OCI-LY7 (cell line): Measurements from ENCODE around the gene U2SURP. TPM values are rescaled to one million over a fixed set of nuclear protein-coding genes. Genes with fewer than 3 reads are reported as not detected.
"Not testable (repeated sequence)": the region's sequence is repeated elsewhere in the genome, so short reads cannot be mapped to it uniquely, and the experiment has no call there.

Experiments used
- BruUV-seq: library from RNA; stranded (reverse); fragments of 400-500 nt; replicated peaks from 2 replicates; lab custom pipeline; 2021; lab: Mats Ljungman, UMichigan
- CTCF ChIA-PET: fragments of 300-600 bp; sonication (Branson Sonifier 250); formaldehyde crosslinking; loops from one replicate; lab custom pipeline; 2022; ENCODE audit warnings: antibody characterized with exemption; ENCODE audit not compliant: unreplicated experiment; lab: Charles Lee
- POLR2A ChIA-PET: fragments of 300-600 bp; sonication (Branson Sonifier 250); formaldehyde crosslinking; loops from one replicate; lab custom pipeline; 2022; ENCODE audit warnings: antibody characterized with exemption; lab: Charles Lee
- DNase-seq: peaks from one replicate; pipeline ENCODE4 v3.0.0-alpha.2; 2015; ENCODE audit warnings: low spot score
- H2AFZ ChIP-seq: fragments of 200-600 bp; sonication (generic), shearing (Covaris generic); 2 replicates; pipeline ENCODE4 v1.6.1; 2014; ENCODE audit warnings: mild to moderate bottlenecking, antibody characterized with exemption, low read length, moderate library complexity
- H3K27ac ChIP-seq: fragments of 200-600 bp; sonication (generic); 2 replicates; pipeline ENCODE4 v1.5.1; 2014; ENCODE audit warnings: mixed run types, low read depth, mild to moderate bottlenecking, moderate library complexity, low read length, inconsistent platforms; ENCODE audit not compliant: poor library complexity, severe bottlenecking
- H3K36me3 ChIP-seq: fragments of 200-600 bp; sonication (generic); 2 replicates; pipeline ENCODE4 v1.6.1; 2014; ENCODE audit warnings: mild to moderate bottlenecking, antibody characterized with exemption, low read length, moderate library complexity, mixed read lengths; ENCODE audit not compliant: insufficient read depth
- H3K4me1 ChIP-seq: fragments of 200-600 bp; sonication (generic); 2 replicates; pipeline ENCODE4 v1.5.1; 2014; ENCODE audit warnings: mild to moderate bottlenecking, low read length; ENCODE audit not compliant: insufficient read depth, poor library complexity, severe bottlenecking
- H3K4me2 ChIP-seq: fragments of 200-600 bp; sonication (generic); 2 replicates; pipeline ENCODE4 v1.6.1; 2014; ENCODE audit warnings: mild to moderate bottlenecking, low read length
- H3K4me3 ChIP-seq: fragments of 200-600 bp; sonication (generic); 2 replicates; pipeline ENCODE4 v1.5.1; 2014; ENCODE audit warnings: mild to moderate bottlenecking, low read depth, low read length; ENCODE audit not compliant: poor library complexity, severe bottlenecking
- H3K79me2 ChIP-seq: fragments of 200-600 bp; sonication (generic); 2 replicates; pipeline ENCODE4 v1.6.1; 2016; ENCODE audit warnings: low read depth, mild to moderate bottlenecking, low read length, moderate library complexity, mixed read lengths; ENCODE audit not compliant: insufficient read depth
- H3K9me2 ChIP-seq: fragments of 200-600 bp; sonication (generic); 2 replicates; pipeline ENCODE4 v1.6.1; 2016; ENCODE audit warnings: mild to moderate bottlenecking, low read length, mixed read lengths; ENCODE audit not compliant: insufficient read depth
- H3K9me3 ChIP-seq: fragments of 200-600 bp; sonication (generic); 2 replicates; pipeline ENCODE4 v1.6.1; 2014; ENCODE audit warnings: mild to moderate bottlenecking, mixed run types, low read length, mixed read lengths
- H4K20me1 ChIP-seq: fragments of 200-600 bp; sonication (generic); 2 replicates; pipeline ENCODE4 v1.6.1; 2014; ENCODE audit warnings: mild to moderate bottlenecking, antibody characterized with exemption, low read length, moderate library complexity, mixed read lengths; ENCODE audit not compliant: insufficient read depth
- CTCF ChIP-seq: fragments of 200-600 bp; sonication (generic); conservative IDR thresholded peaks from 2 replicates; pipeline ENCODE4 v1.5.1; 2014; ENCODE audit warnings: mild to moderate bottlenecking, antibody characterized with exemption, low read length, moderate library complexity, mixed read lengths
- EZH2phosphoT487 ChIP-seq: fragments of 200-600 bp; sonication (generic); IDR thresholded peaks from 2 replicates; pipeline ENCODE4 v1.6.1; 2018; ENCODE audit warnings: low read depth, borderline replicate concordance, mild to moderate bottlenecking, mixed run types, antibody characterized with exemption, low read length, moderate library complexity, mixed read lengths
- intact Hi-C: fragments of 100-400 bp; cut with micrococcal nuclease; formaldehyde crosslinking; loops from one replicate; pipeline ENCODE4 v1.10.0; 2022; ENCODE audit not compliant: unreplicated experiment
- total RNA-seq, 2 experiments: library from RNA; depleted of rRNA in 1 of 2; stranded (reverse); fragments of >200 nt in 1 of 2; shearing (Covaris generic) in 1 of 2; gene quantifications; 2 replicates each; pipeline ENCODE4 v1.2.3, GENCODE V29; 2014 to 2022

The U2SURP gene
- total RNA-seq, 2 experiments from 2014 or later, result 108 to 185 TPM

DNA sequence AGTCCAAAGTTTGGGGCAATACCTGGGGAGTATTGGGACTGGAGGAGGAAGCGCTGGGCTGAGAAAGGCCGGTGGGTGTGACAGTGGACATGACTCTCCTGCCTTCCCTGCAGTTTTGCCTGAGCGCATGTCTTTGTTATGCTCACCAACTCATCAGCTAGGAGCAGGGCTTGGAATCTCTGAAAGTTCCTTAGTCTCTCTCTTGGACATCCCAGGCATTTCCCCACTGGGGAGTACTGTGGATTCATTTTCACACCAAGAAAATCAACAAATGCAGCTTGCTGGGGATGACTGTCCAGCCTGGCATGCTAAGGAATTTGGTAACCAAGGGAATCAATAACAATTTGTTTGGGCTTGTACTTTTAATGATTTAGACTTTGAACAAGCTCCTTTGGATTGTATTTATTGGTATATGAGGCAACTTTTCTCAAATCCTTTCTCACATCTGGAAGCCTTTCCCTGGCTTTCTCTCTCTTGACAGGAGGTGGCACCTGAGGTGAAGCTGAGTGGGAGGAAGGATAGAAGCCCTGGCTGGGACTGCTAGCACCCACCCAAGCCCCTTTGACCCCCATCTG is 69.7 kb downstream of the U2SURP start:
- Histone ChIP-seq H3K79me2 (no peaks in the 10 kb centered on the region), H2AFZ (no peak overlapping the region), H3K4me2 (no peak overlapping the region), H3K9me3 (no peaks in the 10 kb centered on the region), H3K4me1 (no peaks in the 10 kb centered on the region), H3K36me3 (no peaks in the 10 kb centered on the region), H3K4me3 (no peak overlapping the region), H4K20me1 (no peaks in the 10 kb centered on the region), H3K9me2 (no peaks in the 10 kb centered on the region), H3K27ac (no peak overlapping the region)
- CTCF ChIA-PET, result no interaction called here
- intact Hi-C loops, result no loop called here
- no peak for TF ChIP-seq EZH2phosphoT487
- no peak for TF ChIP-seq CTCF
- DNase-seq, result no peak
- POLR2A ChIA-PET, result interaction anchor here (1.5 kb wide), 1 partner anchor 35 kb away, joined by 3 read pairs; no protein-coding TSS in a partner anchor
- BruUV-seq, result no TSS peak

DNA sequence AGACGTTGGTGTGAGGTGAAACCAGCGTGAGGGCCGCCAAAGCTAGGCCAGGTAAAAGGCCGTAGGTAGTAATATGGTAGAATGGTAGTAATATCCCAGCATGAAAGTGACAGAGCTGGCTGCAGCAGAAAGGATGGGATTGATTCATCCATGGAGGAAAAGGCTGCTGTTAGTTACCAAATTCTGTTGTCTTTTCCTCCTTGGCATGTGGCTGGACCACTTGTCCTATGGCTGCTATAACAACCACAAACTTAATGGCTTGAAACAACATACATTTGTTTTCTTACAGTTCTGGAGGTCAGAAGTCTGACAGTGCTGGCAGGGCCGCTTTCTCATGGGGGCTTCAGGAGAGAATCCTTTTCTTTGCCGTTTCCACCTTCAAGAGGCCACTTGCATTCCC is 70.4 kb downstream of the U2SURP start:
- no peak for TF ChIP-seq EZH2phosphoT487
- no peak for TF ChIP-seq CTCF
- no peak for DNase-seq
- intact Hi-C loops, result no loop called here
- H3K9me2 ChIP-seq, result no peaks in the 10 kb centered on the region
- H3K27ac ChIP-seq, result no peak overlapping the region
- no peaks in the 10 kb centered on the region for H4K20me1 ChIP-seq
- H3K4me2 ChIP-seq, result no peak overlapping the region
- no peak overlapping the region for H2AFZ ChIP-seq
- H3K4me1 ChIP-seq, result no peaks in the 10 kb centered on the region
- POLR2A ChIA-PET, result interaction anchor here (1.5 kb wide), 1 partner anchor 35 kb away, joined by 3 read pairs; no protein-coding TSS in a partner anchor
- BruUV-seq, result no TSS peak
- no peak overlapping the region for H3K4me3 ChIP-seq
- no peaks in the 10 kb centered on the region for H3K36me3 ChIP-seq
- H3K9me3 ChIP-seq, result no peaks in the 10 kb centered on the region
- no peaks in the 10 kb centered on the region for H3K79me2 ChIP-seq
- CTCF ChIA-PET, result no interaction called here

- H3K27ac ChIP-seq, H3K9me2 ChIP-seq, intact Hi-C loops, H4K20me1 ChIP-seq, BruUV-seq, H3K4me3 ChIP-seq, CTCF ChIA-PET, H3K4me2 ChIP-seq, H3K79me2 ChIP-seq, H3K4me1 ChIP-seq, H3K36me3 ChIP-seq, H3K9me3 ChIP-seq, H2AFZ ChIP-seq, DNase-seq: not testable (repeated sequence)
- POLR2A ChIA-PET, result interaction anchor here (1.5 kb wide), 1 partner anchor 34 kb away, joined by 3 read pairs; no protein-coding TSS in a partner anchor
These were observed 71.1 kb downstream of the U2SURP start for GRCh38 chr3:143072298-143073020.

DNA sequence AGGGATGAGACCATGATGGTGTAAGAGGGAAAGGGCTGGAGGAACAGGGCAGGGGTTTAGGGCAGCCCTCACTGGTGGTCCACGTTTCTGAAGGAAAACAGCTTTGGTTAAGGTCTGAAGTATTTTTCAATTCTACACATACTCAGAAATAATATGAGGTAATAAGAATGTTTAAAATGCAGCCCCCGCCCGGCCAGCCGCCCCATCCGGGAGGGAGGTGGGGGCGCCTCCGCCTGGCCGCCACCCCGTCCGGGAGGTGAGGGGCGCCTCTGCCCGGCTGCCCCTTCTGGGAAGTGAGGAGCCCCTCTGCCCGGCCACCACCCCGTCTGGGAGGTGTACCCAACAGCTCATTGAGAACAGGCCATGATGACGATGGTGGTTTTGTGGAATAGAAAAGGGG is 72.2 kb downstream of the U2SURP start:
- H3K27ac ChIP-seq, H3K4me3 ChIP-seq, H2AFZ ChIP-seq, H4K20me1 ChIP-seq, BruUV-seq, H3K9me3 ChIP-seq, H3K79me2 ChIP-seq, H3K4me2 ChIP-seq, H3K9me2 ChIP-seq, H3K36me3 ChIP-seq, intact Hi-C loops, DNase-seq, POLR2A ChIA-PET, H3K4me1 ChIP-seq, CTCF ChIA-PET: not testable (repeated sequence)

- POLR2A ChIA-PET, result interaction anchor here (1.0 to 1.4 kb wide), 2 partner anchors 22 to 72 kb away, joined by 3 read pairs; no protein-coding TSS in a partner anchor
- CTCF ChIA-PET, BruUV-seq: not testable (repeated sequence)
These were observed 72.6 kb downstream of the U2SURP start for GRCh38 chr3:143073983-143074382.

More at GRCh38 chr3:143073983-143074382, 72.6 kb downstream of the U2SURP start:
- H3K4me2 ChIP-seq, DNase-seq, intact Hi-C loops, H3K36me3 ChIP-seq, H3K4me1 ChIP-seq, H2AFZ ChIP-seq, H4K20me1 ChIP-seq, H3K9me3 ChIP-seq, H3K27ac ChIP-seq, H3K9me2 ChIP-seq, H3K4me3 ChIP-seq, H3K79me2 ChIP-seq: not testable (repeated sequence)
